Measurements from ENCODE around the gene SLC12A8. TPM values are rescaled to one million over a fixed set of nuclear protein-coding genes. Genes with fewer than 3 reads are reported as not detected.

The SLC12A8 gene
- total RNA-seq, 4 donors from 2014 or later, result 2.3 to 13.1 (median 3.9) TPM

DNA sequence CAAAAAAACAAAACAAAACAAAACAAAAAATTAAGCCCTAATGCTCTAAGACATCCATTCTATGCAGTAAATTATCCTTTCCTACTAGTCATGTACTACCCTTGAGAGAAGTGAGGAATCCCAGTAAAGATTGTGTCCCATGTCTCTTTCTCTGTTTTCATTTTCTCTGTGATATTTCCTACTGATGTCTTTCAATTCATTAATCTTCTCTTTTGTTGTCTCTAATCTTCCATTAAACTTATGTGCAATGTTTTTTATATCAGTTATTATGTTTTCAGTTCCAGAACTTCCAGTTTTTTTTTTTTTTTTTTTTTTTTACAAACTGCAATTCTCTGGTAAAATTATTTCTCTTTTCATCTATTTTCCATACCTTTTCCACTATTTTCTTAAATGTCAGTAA, 44.1 kb upstream of the SLC12A8 start:
- H3K4me3 ChIP-seq (ENCODE audit: low read depth, poor library complexity, severe bottlenecking), result no peak overlapping the region
- TF ChIP-seq, protein P1, sequence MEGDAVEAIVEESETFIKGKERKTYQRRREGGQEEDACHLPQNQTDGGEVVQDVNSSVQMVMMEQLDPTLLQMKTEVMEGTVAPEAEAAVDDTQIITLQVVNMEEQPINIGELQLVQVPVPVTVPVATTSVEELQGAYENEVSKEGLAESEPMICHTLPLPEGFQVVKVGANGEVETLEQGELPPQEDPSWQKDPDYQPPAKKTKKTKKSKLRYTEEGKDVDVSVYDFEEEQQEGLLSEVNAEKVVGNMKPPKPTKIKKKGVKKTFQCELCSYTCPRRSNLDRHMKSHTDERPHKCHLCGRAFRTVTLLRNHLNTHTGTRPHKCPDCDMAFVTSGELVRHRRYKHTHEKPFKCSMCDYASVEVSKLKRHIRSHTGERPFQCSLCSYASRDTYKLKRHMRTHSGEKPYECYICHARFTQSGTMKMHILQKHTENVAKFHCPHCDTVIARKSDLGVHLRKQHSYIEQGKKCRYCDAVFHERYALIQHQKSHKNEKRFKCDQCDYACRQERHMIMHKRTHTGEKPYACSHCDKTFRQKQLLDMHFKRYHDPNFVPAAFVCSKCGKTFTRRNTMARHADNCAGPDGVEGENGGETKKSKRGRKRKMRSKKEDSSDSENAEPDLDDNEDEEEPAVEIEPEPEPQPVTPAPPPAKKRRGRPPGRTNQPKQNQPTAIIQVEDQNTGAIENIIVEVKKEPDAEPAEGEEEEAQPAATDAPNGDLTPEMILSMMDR (IDR thresholded peaks at IDR 0.05), result no peak
- TF ChIP-seq POLR2A (IDR thresholded peaks at IDR 0.05), result no peak
- DNase-seq (ENCODE audit: low spot score in 2 of 2), result no peak
- intact Hi-C loops (cut with DNase I; ENCODE audit: low total_unique reads), result no loop called here

DNA sequence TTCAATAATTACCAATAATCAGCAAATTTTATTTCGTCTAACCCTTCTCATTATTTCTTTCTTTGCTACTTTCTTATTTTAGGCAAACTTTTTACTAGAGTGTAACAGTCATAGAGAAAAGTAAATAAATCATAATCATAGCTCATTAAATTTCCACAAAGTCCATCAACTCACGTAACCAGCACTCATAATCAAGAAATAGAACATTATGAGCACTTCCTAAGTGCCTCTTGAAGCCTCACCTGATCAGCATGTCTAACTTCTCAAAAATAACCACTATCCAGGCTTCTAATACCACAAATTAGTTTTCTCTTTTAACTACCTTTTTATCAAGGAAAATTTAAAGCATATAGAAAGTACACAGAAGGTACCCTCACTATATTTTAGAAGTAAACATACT, 38.4 kb upstream of the SLC12A8 start:
- DNase-seq (ENCODE audit: low spot score in 2 of 2), result no peak
- H3K4me3 ChIP-seq (ENCODE audit: low read depth, poor library complexity, severe bottlenecking), result no peak overlapping the region
- intact Hi-C loops (cut with DNase I; ENCODE audit: low total_unique reads), result no loop called here
- WGBS, 2 donors, result 93 to 98% methylated on average over 2 of the region's 2 CpGs
- TF ChIP-seq POLR2A (IDR thresholded peaks at IDR 0.05), result no peak
- TF ChIP-seq, protein P1 (IDR thresholded peaks at IDR 0.05), result no peak

DNA sequence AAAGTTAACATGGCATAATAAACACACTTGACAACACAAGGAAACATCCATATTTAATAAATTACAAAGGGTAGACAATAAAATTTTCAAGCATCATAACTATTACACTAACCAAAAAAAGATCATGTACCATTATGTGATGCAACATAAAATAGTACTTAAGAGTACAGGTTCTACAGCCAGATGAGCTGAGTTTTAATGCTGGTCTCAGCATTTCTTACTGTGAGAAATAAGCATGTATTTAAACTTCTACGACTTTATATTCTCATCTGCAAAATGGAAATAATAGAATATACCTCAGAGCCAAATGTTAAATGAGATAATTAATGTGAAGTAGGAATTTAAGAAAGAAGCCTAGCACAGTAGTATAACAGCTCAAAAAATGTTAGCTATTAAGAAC, 33.7 kb upstream of the SLC12A8 start:
- DNase-seq (ENCODE audit: low spot score in 2 of 2), result no peak
- H3K4me3 ChIP-seq (ENCODE audit: low read depth, poor library complexity, severe bottlenecking), result no peak overlapping the region
- no peak for TF ChIP-seq POLR2A (IDR thresholded peaks at IDR 0.05)
- TF ChIP-seq, protein P1 (IDR thresholded peaks at IDR 0.05), result no peak
- intact Hi-C loops (cut with DNase I; ENCODE audit: low total_unique reads), result no loop called here
- WGBS, 2 donors, result 95 to 96% methylated on average over 1 of the region's 1 CpG

DNA sequence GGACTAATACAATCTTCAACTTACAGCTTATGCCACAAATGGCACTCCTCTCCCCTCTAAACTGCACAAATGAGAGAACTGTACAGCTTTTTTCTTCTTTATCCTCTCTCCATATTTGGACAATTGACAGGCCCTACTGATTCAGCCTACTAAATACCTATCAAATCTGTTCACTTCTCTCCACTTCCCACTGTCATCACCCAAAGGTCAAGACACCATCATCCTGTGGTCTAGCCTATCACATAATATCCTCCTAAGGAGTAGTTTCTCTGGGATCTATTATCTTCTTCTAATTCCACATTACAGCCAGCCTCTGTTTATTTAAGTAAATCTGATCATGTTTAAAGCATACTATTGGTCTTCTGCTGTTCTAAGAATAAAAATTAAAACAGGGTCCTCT, 33.0 kb upstream of the SLC12A8 start:
- intact Hi-C loops (cut with DNase I; ENCODE audit: low total_unique reads), result no loop called here
- TF ChIP-seq POLR2A (IDR thresholded peaks at IDR 0.05), result no peak
- TF ChIP-seq, protein P1 (IDR thresholded peaks at IDR 0.05), result no peak
- no peak for DNase-seq (ENCODE audit: low spot score in 2 of 2)

DNA sequence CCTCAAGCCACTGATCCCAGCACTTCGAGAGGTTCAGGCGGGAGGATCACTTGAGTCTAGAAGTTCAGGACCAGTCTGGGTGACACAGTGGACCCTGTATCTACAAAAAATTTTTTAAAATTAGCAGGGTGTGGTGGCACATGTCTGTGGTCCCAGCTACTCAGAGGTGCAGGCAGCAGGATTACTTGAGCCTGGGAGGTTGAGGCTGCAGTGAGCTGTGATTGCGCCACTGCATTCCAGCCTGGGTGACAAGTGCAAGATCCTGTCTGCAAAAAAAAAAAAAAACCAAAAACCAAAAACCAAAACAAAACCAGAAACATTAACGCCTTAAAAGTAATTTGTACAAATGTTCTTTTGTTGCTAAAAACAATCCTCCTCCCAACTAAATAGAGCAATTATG, 27.9 kb upstream of the SLC12A8 start:
- 85 to 87% methylated on average over 4 of the region's 4 CpGs for WGBS, 2 donors
- DNase-seq (ENCODE audit: low spot score in 2 of 2), result no peak
- no peak overlapping the region for H3K4me3 ChIP-seq (ENCODE audit: low read depth, poor library complexity, severe bottlenecking)
- no peak for TF ChIP-seq POLR2A (IDR thresholded peaks at IDR 0.05)
- TF ChIP-seq, protein P1 (IDR thresholded peaks at IDR 0.05), result no peak
- intact Hi-C loops (cut with DNase I; ENCODE audit: low total_unique reads), result no loop called here

More for the DNA sequence above, 33.0 kb upstream of the SLC12A8 start:
- H3K4me3 ChIP-seq (ENCODE audit: low read depth, poor library complexity, severe bottlenecking), result no peak overlapping the region

DNA sequence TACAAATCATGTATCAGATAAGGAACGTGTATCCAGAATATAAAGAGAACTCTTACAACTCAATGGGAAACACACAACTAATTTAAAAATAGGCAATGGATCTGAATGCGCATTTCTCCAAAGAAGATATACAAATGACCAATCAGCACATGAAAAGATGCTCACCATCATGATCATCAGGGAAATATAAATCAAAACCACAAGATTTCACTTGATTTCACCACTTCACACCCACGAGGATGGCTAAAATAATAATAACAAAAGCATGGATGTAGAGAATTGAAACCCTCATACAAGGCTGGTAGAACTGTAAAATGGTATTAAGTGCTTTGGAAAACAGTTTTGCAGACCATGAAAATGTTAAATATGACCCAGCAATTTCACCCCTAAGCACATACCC, 26.7 kb upstream of the SLC12A8 start:
- 68 to 81% methylated on average over 3 of the region's 3 CpGs for WGBS, 2 donors
- H3K4me3 ChIP-seq (ENCODE audit: low read depth, poor library complexity, severe bottlenecking), result no peak overlapping the region
- TF ChIP-seq POLR2A (IDR thresholded peaks at IDR 0.05), result no peak
- TF ChIP-seq, protein P1 (IDR thresholded peaks at IDR 0.05), result no peak
- intact Hi-C loops (cut with DNase I; ENCODE audit: low total_unique reads), result no loop called here
- DNase-seq (ENCODE audit: low spot score in 2 of 2), result no peak
